SK-N-DZ (cell line): ENCODE results near the gene CFAP70.
"Not testable (repeated sequence)": the region's sequence is repeated elsewhere in the genome, so short reads cannot be mapped to it uniquely, and the experiment has no call there.

Experiments used
- DNase-seq: peaks from one replicate; pipeline ENCODE4 v3.0.0-alpha.2; 2015; ENCODE audit warnings: low spot score

The CFAP70 gene

GRCh38 chr10:73340121-73340520, 18.5 kb downstream of the CFAP70 start:
- DNase-seq = no peak

GRCh38 chr10:73339436-73339835, 19.2 kb downstream of the CFAP70 start:
- DNase-seq = no peak

DNA sequence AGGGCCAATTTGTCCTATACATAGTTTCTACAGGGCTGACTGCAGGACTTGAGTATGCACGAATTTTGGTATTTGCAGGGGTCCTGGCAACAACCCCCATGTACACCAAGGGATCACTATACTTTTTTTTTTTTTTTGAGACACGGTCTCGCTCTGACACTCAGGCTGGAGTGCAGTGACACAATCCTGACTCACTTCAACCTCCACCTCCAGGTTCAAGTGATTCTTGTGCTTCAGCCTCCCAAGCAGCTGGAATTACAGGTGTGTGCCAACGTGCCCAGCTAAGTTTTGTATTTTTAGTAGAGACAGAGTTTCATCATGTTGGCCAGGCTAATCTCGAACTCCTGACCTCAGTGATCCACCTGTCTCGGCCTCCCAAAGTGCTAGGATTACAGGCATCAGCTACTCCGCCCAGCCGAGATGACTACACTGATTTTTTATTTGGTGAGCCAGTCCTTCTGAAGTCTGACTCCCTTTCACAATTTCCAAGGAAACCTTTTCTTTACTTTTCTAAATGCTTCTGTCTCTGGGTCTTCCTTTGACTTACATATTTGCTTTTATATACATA, 19.8 kb downstream of the CFAP70 start:
- no peak for DNase-seq

- DNase-seq = no peak
These were observed 25.5 kb downstream of the CFAP70 start for GRCh38 chr10:73333202-73333601.

DNA sequence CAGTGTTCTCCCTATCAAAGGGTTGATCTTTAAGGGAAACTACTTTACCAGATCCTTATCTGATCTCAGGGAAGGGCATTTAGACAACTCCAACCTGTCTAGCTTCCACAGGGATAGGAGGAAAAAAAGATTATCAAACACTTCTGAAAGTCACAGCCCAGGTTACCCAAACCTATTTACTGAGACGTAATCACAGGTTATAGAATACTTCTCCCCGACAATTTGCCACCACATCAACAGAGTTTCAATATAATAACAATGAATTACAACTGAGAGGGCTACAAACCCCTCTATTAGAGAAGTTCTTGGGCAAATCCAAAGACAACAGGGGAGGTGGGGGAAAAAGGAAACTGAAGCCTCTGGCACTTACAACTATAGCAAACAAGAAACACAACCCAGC, 26.3 kb downstream of the CFAP70 start:
- no peak for DNase-seq

DNA sequence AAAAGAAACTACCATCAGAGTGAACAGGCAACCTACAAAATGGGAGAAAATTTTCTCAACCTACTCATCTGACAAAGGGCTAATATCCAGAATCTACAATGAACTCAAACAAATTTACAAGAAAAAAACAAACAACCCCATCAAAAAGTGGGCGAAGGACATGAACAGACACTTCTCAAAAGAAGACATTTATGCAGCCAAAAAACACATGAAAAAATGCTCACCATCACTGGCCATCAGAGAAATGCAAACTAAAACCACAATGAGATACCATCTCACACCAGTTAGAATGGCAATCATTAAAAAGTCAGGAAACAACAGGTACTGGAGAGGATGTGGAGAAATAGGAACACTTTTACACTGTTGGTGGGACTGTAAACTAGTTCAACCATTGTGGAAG, 30.1 kb downstream of the CFAP70 start:
- not testable (repeated sequence) for DNase-seq

DNA sequence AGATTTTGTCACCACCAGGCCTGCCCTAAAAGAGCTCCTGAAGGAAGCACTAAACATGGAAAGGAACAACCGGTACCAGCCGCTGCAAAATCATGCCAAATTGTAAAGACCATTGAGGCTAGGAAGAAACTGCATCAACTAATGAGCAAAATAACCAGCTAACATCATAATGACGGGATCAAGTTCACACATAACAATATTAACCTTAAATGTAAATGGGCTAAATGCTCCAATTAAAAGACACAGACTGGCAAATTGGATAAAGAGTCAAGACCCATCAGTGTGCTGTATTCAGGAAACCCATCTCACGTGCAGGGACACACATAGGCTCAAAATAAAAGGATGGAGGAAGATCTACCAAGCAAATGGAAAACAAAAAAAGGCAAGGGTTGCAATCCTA, 33.4 kb downstream of the CFAP70 start:
- not testable (repeated sequence) for DNase-seq

DNA sequence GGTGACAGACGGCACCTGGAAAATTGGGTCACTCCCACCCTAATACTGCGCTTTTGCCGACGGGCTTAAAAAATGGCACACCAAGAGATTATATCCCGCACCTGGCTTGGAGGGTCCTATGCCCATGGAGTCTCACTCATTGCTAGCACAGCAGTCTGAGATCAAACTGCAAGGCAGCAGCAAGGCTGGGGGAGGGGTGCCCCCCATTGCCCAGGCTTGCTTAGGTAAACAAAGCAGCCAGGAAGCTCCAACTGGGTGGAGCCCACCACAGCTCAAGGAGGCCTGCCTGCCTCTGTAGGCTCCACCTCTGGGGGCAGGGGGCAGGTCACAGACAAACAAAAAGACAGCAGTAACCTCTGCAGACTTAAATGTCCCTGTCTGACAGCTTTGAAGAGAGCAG, 35.1 kb downstream of the CFAP70 start:
- not testable (repeated sequence) for DNase-seq

- DNase-seq = no peak
These were observed 48.2 kb downstream of the CFAP70 start for GRCh38 chr10:73310475-73310874.

GRCh38 chr10:73307203-73307800, 51.4 kb downstream of the CFAP70 start:
- peak; percentile 35 for DNase-seq

GRCh38 chr10:73306171-73306708, 52.4 kb downstream of the CFAP70 start:
- DNase-seq = no peak

- DNase-seq = no peak
These were observed 61.7 kb downstream of the CFAP70 start for GRCh38 chr10:73296946-73297345.

DNA sequence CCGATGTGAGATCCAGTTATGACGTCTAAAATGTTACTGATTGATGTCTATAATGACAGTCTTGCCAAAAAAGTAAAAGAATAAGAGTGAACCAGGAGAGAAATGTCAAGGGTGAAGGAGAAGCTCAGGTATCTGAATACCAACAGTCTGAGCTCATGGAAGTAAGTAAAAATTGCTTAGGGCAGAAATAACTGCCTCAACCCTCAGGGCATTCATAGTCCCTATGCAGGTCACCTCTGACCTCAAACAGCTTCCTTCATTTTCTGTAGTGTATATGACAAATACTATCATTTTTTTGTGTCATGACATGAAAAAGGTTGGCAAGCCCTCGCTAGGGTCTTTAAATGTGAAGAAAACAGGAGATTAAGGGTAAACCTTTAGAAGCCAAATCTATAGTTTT, 65.2 kb downstream of the CFAP70 start:
- no peak for DNase-seq

DNA sequence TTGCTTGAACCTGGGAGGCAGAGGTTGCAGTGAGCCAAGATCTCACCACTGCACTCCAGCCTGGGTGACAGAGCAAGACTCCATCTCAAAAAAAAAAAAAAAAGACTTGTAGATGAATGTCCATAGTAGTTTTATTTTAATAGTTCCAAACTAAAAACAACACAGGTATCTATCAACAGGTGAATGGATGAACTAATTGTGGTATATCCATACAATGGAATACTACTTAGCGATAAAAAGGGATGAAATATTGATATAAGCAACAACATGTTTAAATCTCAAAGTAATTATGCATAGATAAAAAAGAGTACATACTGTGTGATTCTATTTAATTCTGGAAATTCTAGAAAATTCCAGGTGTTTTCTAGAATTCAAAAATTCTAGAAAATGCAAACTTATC, 68.7 kb downstream of the CFAP70 start:
- no peak for DNase-seq

DNA sequence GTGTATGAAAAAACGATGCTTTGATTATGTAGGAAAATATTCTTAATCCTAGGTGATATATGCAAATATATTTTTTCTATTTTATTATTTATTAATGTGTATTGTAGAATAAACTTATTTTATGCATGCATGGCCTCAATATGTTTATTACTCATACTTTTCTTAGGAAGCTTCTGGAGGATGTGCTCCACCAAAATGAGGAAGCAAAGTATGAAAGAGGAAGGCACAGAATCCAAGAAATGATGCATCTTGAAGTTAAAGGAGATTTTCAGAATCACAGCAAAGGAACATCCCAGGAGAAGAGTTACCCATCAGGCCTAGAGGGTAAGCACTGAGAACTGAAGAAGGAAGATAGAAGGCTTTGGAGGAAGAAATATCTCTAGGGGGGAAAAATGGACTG, 71.2 kb downstream of the CFAP70 start:
- no peak for DNase-seq

GRCh38 chr10:73281097-73281496, 77.6 kb downstream of the CFAP70 start:
- DNase-seq = no peak

DNA sequence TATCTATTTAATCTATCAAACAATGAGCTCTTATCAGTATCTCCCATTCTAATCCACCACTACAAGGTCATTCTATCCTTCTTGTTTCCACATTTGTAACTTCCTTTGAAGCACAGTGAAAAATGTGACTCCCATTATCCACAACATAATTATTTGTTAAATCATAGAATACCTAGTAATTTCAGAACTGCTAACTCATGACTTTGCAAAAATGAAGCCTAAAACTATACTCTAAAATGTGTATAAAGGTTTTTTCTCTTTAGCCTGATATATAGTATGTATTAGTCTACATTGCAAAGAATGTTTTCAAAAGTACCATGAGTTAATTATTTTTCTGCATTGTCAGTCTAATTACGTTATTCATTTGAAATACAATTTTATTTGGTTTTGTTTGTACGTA, 94.2 kb downstream of the CFAP70 start:
- no peak for DNase-seq

DNA sequence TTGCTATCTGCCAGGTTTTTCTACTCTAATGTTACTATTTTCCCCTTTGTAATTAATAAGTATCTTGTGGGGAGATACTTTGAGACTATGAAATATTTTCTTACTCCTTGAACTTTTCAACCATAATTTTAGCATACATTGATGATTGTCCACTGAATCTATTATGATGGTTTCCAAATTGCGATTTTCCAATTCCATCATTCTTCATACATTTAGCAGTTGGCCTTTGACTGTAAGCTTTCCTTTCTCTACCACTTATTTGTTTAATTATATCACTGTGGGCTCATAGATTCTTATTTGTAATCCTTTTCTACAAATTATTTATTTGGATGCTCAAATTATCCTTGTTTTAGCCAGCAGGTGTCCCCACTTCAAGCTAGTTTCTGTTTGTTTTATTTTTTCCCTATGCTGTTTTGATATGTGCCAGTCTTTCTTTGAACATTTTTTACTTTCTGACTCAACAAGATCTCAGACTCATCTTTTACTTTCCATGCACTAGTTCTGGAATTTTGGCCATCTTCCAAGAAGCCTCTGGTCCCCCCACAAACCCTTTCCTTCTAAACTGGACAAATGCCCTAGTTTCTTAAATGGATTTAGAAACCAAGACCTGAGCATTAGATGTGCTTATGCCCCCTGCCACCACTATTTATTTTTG, 94.8 kb downstream of the CFAP70 start:
- peak; percentile 16 for DNase-seq

- DNase-seq = no peak
These were observed 95.6 kb downstream of the CFAP70 start for GRCh38 chr10:73262880-73263555.

GRCh38 chr10:73262105-73262730, 96.4 kb downstream of the CFAP70 start:
- DNase-seq = no peak

- no peak for DNase-seq
These were observed 97.2 kb downstream of the CFAP70 start for GRCh38 chr10:73261362-73261995.
